Kasumi-1 (cell line): Measurements from ENCODE around the gene ARHGEF10L.

Experiments used
- DNase-seq, 2 experiments: peaks; one replicate each; lab custom pipeline; 2025; lab: John Stamatoyannopoulos, UW

The ARHGEF10L gene

GRCh38 chr1:17632541-17633184, 93.2 kb downstream of the ARHGEF10L start:
- no peak for DNase-seq

GRCh38 chr1:17633654-17634053, 94.2 kb downstream of the ARHGEF10L start:
- DNase-seq, result no peak

GRCh38 chr1:17635276-17635675, 95.8 kb downstream of the ARHGEF10L start:
- DNase-seq, result no peak

DNA sequence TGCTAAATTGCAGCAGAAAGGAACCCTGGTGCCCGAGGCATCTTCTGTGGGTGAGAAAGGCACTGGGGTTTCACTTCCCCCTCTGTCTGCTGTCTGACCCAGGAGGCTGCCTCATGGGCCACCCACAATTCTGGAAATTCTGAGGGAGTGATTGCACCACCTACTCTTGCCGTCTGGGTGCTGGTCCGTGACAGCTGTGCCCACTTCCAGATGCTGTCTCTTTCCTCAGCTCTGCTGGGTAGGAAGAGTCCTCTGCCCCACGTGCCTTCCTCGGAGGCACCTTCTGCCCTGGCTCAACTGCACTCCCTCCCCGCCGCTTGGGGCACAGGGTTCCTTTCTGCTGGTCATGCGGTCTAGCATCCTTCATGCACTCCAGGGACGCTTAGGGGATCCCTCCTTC, 96.3 kb downstream of the ARHGEF10L start:
- no peak for DNase-seq

DNA sequence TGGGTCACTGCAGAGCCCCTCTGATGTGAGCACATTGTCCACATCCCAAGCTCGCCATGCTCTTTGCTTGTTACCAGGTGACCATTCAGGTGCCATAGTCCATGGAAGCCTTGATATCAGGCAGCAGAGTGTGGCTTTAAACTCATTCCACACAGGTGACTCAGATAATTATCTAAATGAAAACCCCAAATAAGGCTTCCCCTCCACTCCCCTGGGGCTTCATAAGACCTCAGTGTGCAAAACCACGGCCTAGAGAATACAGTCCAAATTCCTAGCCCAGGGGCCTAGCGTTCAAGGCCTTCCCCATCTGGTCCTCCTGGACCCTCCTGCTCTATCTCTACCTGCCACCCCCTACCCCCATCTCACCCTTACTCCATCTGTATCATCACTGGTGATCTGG, 97.1 kb downstream of the ARHGEF10L start:
- DNase-seq, result no peak

DNA sequence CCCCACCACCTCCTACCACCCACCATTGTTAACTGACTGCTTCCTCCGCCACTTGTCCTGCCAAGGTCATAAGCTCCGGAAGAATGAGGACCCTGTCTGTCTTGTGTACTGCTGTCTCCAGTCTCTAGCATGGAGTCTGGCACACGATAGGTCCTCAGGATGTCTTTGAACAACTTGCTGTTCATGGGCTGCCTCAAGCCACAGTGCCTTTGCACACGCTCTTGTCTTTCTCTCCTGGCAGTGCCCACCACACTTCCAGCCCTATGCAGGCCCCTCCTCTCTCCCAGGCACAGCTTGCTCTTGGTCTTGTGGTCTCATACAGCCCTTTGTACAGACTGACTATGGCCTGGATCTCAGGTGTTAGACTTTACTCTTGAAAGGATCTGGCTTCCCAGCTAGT, 97.6 kb downstream of the ARHGEF10L start:
- DNase-seq, result no peak

DNA sequence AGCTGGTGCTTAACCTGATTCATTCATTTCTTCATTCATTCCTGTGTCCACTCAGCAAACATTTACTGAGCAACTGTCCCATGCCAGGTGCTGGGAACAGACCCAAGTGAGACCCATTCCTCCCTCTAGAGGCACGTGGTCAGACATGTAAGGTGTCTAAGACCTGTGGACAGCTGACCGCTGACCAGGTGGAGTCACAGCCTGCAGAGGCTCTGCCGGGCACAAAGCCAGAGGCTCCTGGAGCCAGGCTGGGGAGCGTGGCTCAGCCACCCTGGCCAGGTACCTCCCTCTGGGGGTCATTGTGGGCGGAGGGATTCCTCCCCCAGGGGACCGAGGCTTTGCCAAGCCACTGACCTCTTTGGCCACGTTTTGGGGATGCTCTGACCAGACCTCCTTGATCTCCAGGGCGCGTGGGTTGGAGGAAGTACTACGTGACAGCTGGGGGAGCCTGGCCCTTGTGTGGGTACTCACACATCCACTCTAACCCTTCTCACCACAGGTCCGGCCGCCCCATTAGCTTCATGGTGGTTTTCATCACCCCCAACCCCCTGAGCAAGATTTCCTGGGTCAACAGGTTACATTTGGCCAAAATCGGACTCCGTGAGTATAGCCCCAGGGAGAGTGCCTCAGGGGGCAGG, 100.3 kb downstream of the ARHGEF10L start:
- DNase-seq, result no peak

- no peak for DNase-seq
These were observed 100.9 kb downstream of the ARHGEF10L start for GRCh38 chr1:17640393-17640792.

DNA sequence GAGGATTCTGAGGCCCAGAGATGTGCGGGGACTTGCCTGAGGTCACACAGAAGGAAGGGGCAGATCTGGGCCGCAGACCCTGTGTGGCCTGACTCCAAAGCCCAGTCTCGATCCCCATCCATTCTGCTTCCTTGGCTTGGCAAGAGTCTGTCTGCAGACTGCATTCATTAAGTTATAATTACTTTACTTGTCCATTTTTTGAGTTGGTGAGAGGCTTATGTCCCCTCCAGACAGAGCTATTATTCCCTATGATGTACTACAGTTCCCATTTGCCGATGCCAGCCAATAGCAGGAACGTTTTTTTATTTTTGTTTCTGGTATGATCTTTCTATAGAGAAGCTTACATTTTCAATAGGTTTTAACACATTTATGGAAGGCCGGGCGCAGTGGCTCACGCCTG, 101.5 kb downstream of the ARHGEF10L start:
- no peak for DNase-seq

DNA sequence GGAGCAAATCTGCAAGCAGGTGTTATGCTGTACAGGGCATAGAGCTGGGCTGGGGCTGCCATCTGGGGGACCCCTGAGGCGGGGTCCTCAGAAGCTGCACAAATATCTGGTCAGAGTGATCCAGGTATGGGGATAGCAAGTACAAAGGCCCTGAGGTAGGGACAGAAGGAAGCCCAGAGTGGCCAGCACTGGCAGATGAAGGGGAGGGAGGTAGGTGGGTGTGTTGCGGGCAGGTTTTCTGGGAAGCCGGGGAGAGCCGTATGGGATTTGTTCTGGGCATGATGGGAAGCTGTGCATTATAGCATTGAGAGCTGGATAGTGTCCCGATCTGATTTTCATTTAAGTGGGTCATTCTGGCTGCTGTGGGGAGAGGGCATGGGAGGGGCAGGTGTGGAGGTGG, 102.7 kb downstream of the ARHGEF10L start:
- DNase-seq, result no peak

DNA sequence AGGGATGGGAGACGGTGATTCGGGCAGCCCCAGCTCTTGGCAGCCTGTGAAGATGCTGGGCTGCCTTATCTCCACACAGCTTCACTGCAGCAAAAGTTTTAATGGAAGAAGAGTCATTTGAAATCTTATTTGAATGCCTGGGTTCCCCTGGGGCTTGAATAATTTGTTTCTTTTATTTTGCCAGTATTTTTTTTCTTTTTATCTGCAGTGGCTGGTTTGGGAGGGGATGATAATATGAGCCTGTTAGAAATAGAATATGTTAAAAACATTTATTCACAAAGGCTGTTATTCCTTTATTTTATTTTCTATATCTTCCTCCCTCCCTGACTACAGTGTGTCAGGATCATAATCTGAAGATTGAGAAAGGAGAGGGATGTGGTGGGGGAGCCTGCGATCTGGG, 103.4 kb downstream of the ARHGEF10L start:
- DNase-seq, result no peak

GRCh38 chr1:17643861-17644703, 104.6 kb downstream of the ARHGEF10L start:
- DNase-seq, result no peak

DNA sequence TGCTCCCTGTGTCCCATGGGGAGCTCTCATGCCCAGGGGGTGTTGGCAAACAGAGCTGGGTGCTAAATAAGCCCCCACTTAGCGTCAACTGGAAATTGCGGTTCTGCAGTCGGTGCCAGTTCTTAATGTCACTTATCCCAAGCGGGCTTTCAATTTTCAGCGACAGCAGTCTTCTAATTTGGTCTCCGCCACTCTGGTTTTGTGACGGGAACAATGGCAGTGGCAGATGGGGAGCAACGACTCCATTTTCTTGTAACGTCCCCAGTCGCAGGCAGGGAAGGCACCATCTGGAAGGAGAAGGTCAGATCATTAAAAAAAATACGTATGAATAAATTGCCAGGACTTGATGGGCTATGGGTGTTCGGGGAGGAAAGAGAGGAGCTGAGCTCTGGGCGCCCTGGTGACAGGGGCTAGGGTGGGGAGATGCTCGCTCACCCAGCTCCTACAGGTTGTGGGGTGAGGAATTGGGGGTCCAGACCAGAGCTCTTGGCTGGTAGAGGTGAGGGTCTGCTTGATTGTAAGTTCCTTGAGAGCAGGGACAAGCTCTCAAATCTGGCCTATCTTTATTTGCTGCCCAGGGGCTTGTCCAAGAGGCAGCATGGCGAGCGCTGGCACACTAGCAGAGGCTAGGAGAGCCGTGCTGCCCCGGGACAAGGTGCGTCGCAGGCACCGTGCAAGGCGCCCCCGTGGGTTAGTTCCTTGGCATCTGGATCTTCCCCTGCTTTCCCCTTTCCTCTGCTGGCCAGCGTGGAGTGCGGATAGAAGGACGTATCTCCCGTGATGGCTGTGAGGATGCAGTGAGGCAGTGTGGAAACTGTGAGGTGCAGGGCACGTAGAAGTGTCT, 105.8 kb downstream of the ARHGEF10L start:
- no peak for DNase-seq

DNA sequence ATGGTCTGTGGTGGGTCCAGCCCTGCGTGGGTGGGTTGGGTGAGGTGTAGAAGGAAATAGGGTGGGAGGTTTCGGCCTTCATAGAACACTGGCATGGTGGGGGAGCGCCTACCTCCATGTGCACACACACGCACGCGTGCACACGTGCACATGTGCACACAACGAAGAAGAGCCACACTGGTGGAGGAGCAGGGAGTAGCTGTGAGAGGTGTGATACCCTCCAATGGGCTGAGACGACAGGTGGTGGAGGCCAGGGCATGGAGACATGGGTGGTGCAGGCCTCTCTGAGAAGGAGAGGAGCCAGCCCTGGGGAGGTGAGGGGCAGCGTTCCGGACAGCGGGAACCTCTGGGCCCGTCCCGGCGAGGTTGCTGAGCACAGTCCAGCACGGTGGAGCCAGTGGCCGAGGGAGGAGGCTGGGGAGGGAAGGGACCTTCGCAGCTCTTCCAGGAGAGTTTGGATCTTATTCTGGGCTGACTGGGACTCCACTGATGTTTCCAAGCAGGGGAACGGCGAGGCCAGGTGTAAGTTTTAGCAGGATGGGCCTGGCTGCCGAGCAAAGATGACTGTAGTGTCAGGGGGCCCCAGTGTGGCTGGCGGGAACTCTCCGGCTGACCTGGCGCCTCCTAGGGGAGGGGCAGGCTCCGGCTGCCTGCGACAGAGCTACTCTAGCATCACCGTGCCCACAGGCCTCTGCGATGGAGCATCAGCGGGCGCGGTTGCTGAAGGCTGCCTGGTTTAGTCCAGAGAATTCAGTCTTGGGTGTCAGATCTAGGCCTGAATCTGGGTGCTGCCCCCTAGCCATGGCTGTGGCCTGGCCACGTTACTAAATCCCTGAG, 107.2 kb downstream of the ARHGEF10L start:
- no peak for DNase-seq

DNA sequence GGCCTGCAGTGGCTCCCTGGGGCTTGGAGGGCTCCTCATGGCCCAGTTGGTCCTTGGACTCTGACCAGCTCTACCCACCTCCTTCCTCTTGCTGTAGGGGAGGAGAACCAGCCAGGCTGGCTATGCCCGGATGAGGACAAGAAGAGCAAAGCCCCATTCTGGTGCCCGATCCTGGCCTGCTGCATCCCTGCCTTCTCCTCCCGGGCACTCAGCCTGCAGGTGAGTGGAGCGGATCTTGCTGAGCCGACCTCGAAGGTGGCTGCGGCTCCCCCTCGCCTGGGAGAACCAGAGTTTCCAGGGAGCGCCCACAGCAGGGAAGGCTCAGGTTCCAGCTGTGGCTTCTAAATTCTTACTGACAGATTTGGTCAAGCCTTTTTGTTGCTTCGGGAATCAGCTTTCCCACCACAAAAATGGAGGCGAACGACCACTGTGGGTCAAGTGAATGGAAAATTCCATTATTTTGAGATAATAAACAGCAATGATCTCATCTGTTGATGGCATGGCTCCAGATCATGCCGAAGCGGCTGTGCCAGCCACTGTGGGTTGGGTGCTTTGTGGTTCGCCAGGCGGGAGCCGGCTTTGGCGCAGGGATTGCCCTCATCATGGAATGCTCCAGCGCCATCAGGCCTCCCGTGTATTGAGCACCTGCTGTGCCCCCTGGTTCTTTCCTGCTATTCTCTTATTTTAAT, 109.1 kb downstream of the ARHGEF10L start:
- no peak for DNase-seq

- DNase-seq, result no peak
These were observed 110.0 kb downstream of the ARHGEF10L start for GRCh38 chr1:17649371-17650106.

- no peak for DNase-seq
These were observed 113.8 kb downstream of the ARHGEF10L start for GRCh38 chr1:17653276-17653675.

DNA sequence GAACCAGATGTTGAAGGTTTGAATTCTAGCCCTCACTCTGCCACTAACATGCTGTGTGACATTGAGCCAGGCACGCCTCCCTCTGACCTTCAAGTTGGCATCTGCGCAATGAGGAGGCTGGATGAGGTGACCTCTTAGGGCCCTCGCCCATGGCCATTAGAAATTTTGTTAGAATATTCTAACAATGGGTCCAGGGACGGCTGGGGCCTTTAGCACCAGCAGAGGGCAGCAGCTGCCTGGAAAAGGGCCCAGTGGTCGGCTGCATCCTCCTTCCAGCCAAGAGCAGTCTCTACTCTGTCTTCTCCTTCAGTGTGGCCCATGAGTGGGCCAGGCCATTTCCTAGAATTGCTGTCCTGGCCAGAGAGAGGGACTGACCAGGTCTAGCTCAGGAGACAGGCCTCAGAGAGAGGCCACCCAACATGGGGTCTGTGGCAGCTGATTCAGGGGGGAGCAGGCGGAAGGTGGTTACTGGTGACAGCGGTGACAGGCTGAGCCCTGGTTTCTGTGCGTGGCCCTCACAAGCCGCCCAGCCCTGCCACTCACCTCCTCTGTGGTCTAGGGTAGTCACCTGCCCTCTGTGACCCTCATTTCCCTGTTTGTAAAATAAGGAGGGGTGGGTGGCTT, 114.3 kb downstream of the ARHGEF10L start:
- peak; percentile 26 to 53 for DNase-seq

DNA sequence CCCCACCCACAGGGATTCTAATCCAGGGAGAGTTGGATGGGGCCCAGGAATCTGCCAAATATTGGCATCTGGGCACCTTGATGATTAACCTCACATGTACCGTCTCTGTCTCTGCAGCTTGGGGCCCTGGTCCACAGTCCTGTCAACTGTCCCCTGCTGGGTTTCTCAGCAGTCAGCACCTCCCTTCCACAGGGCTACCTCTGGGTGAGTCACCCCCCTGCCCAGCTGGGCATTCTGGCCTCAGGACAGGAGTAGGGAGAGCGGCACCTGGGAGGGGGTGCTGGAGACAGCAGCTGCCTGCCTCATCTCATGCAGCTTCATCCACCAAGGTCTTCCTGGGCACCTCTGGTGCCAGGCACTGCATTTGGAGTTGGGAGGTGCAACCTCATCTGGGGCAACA, 115.0 kb downstream of the ARHGEF10L start:
- DNase-seq, result no peak
